ENCODE results near the gene HCCS. TPM values are rescaled to one million over a fixed set of nuclear protein-coding genes. Genes with fewer than 3 reads are reported as not detected.
A peak's percentile ranks its signal among the peaks of the same experiment; 100 is the strongest.

Gene HCCS
- total RNA-seq, 1 donor from 2014 or later, result 12.5 TPM

- no peaks in the 10 kb centered on the region for H3K36me3 ChIP-seq
- no peaks in the 10 kb centered on the region for H3K9me3 ChIP-seq
- no peaks in the 10 kb centered on the region for H3K4me1 ChIP-seq
- H3K27me3 ChIP-seq, result no peaks in the 10 kb centered on the region
- intact Hi-C loops (cut with DNase I), result no loop called here
- no peak overlapping the region for H3K4me3 ChIP-seq
- no peak for DNase-seq (ENCODE audit: extremely low spot score in 2 of 2)
- TF ChIP-seq POLR2A (IDR thresholded peaks at IDR 0.05) (no peak), CTCF (IDR thresholded peaks at IDR 0.05) (peak; percentile 53 to 75 (median 66)), POLR2AphosphoS5 (IDR thresholded peaks at IDR 0.05; ENCODE audit: insufficient read depth in 1 of 2, low read depth in 1 of 2) (peak in 1 of 2 donors; percentile 16)
- H3K27ac ChIP-seq, result no peak overlapping the region
Observed at GRCh38 chrX:11137543-11138139, 26.5 kb downstream of the HCCS start.

- Histone ChIP-seq H3K36me3 (no peaks in the 10 kb centered on the region), H3K4me1 (no peaks in the 10 kb centered on the region), H3K9me3 (no peaks in the 10 kb centered on the region), H3K27me3 (no peaks in the 10 kb centered on the region), H3K27ac (no peak overlapping the region), H3K4me3 (no peak overlapping the region)
- intact Hi-C loops (cut with DNase I), result no loop called here
- DNase-seq (ENCODE audit: extremely low spot score in 2 of 2), result no peak
- TF ChIP-seq POLR2A (IDR thresholded peaks at IDR 0.05), result no peak
- TF ChIP-seq POLR2AphosphoS5 (IDR thresholded peaks at IDR 0.05; ENCODE audit: insufficient read depth in 1 of 2, low read depth in 1 of 2), result no peak
- no peak for TF ChIP-seq CTCF (IDR thresholded peaks at IDR 0.05)
Observed at GRCh38 chrX:11138498-11139390, 27.6 kb downstream of the HCCS start.

GRCh38 chrX:11143931-11144678 lies 33.0 kb downstream of the HCCS start:
- H3K4me3 ChIP-seq, result no peak overlapping the region
- intact Hi-C loops (cut with DNase I), result loop anchor here (5.0 to 10.0 kb wide), 2 partner anchors 388 to 581 kb away; no protein-coding TSS in a partner anchor
- H3K27ac ChIP-seq, result no peak overlapping the region
- H3K4me1 ChIP-seq, result no peaks in the 10 kb centered on the region
- no peaks in the 10 kb centered on the region for H3K36me3 ChIP-seq
- no peak for DNase-seq (ENCODE audit: extremely low spot score in 2 of 2)
- TF ChIP-seq CTCF (IDR thresholded peaks at IDR 0.05), result peak; percentile 41 to 72 (median 56)
- peak in 1 of 2 donors; percentile 24 for TF ChIP-seq POLR2AphosphoS5 (IDR thresholded peaks at IDR 0.05; ENCODE audit: insufficient read depth in 1 of 2, low read depth in 1 of 2)
- no peak for TF ChIP-seq POLR2A (IDR thresholded peaks at IDR 0.05)
- H3K9me3 ChIP-seq, result no peaks in the 10 kb centered on the region
- H3K27me3 ChIP-seq, result no peaks in the 10 kb centered on the region

GRCh38 chrX:11146411-11146810 lies 35.3 kb downstream of the HCCS start:
- Histone ChIP-seq H3K36me3 (no peaks in the 10 kb centered on the region), H3K9me3 (no peaks in the 10 kb centered on the region), H3K27ac (no peak overlapping the region), H3K4me1 (no peaks in the 10 kb centered on the region), H3K27me3 (no peaks in the 10 kb centered on the region), H3K4me3 (no peak overlapping the region)
- intact Hi-C loops (cut with DNase I), result loop anchor here (10.0 kb wide), 1 partner anchor 578 kb away; no protein-coding TSS in a partner anchor
- no peak for DNase-seq (ENCODE audit: extremely low spot score in 2 of 2)
- no peak for TF ChIP-seq CTCF (IDR thresholded peaks at IDR 0.05)
- TF ChIP-seq POLR2AphosphoS5 (IDR thresholded peaks at IDR 0.05; ENCODE audit: insufficient read depth in 1 of 2, low read depth in 1 of 2), result no peak
- TF ChIP-seq POLR2A (IDR thresholded peaks at IDR 0.05), result no peak
